ENCODE results near the gene PPA2. TPM values are rescaled to one million over a fixed set of nuclear protein-coding genes. Genes with fewer than 3 reads are reported as not detected.
"Not testable (repeated sequence)": the region's sequence is repeated elsewhere in the genome, so short reads cannot be mapped to it uniquely, and the experiment has no call there.

The PPA2 gene
- total and polyA plus RNA-seq, 2 donors (not counting 1 experiment from before 2014, with no cell fraction given) = 26.9 to 51.5 TPM

DNA sequence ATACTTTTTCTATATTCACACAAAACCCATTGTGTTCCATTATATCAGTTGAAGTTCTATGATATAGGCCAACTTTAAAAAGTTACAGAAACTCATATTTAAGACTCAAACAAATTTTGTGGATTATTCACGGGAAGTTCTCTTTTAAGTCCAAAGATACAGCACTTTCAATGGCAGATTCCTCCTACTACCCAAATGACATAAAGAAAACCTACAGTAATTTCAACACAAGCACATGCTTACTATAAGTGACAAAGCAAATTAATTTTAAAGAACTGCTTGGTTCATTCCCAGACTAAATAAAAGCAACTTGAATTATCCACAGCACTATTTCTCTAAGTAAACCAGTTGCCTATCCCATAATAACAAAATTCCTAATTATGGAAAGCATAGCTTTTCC lies 4.1 kb downstream of the PPA2 start:
- ChIA-PET CTCF (interaction anchor here (0.9 to 4.4 kb wide), 5 partner anchors 10 to 539 kb away, joined by 3 to 79 read pairs (median 5); no protein-coding TSS in a partner anchor), POLR2A (no interaction called here)
- H3K27me3 Mint-ChIP-seq = no peaks in the 10 kb centered on the region
- peaks cover 66% of the 10 kb centered on the region for H3K79me2 ChIP-seq (ENCODE audit: control insufficient read depth, insufficient read depth, low read length)
- H3K27me3 ChIP-seq (replicated peaks in 1 of 4; ENCODE audit: control extremely low read depth in 1 of 4, control insufficient read depth in 3 of 4, insufficient read depth in 4 of 4, low read length in 3 of 4) = peaks cover 0 to 3% (median 0%) of the 10 kb centered on the region in 4 experiments
- H4K20me1 ChIP-seq (ENCODE audit: control insufficient read depth, insufficient read depth, low read length, poor library complexity, severe bottlenecking) = peaks cover 56% of the 10 kb centered on the region
- no peak overlapping the region for H3K9ac ChIP-seq (ENCODE audit: low read length)
- intact Hi-C loops (cut with micrococcal nuclease) = loop anchor here (5.0 kb wide), 1 partner anchor 727 kb away; no protein-coding TSS in a partner anchor
- H3K9me3 Mint-ChIP-seq (ENCODE audit: insufficient read depth) = no peaks in the 10 kb centered on the region
- H3K36me3 ChIP-seq (replicated peaks in 1 of 2; ENCODE audit: control extremely low read depth in 1 of 2, control insufficient read depth in 1 of 2, extremely low read depth in 1 of 2, insufficient read depth in 2 of 2, low read length in 1 of 2) = peaks cover 0 to 19% of the 10 kb centered on the region in 2 experiments
- DNase-seq = no peak
- peaks cover 43% of the 10 kb centered on the region for H3K4me1 Mint-ChIP-seq
- H3K4me1 ChIP-seq (ENCODE audit: control insufficient read depth in 2 of 2, insufficient read depth in 2 of 2, low read length in 2 of 2) = peaks cover 17 to 23% of the 10 kb centered on the region in 2 donors
- TF ChIP-seq EZH2 (IDR thresholded peaks at IDR 0.05; ENCODE audit: borderline replicate concordance, insufficient read depth, low read depth, low read length, poor library complexity, severe bottlenecking) (no peak), CTCF (IDR thresholded peaks at IDR 0.05) (no peak)
- H3K27ac Mint-ChIP-seq = no peak overlapping the region
- no peak overlapping the region for H3K4me3 ChIP-seq (ENCODE audit: control extremely low read depth in 1 of 5, extremely low read depth in 1 of 5, insufficient read depth in 1 of 5, low read depth in 2 of 5, low read length in 4 of 5)
- no peak overlapping the region for H2AFZ ChIP-seq (ENCODE audit: insufficient read depth, low read depth, low read length, poor library complexity, severe bottlenecking)
- H3K9me3 ChIP-seq (ENCODE audit: control extremely low read depth in 1 of 3, control insufficient read depth in 2 of 3, insufficient read depth in 1 of 3, low read length in 2 of 3) = no peaks in the 10 kb centered on the region
- no peak overlapping the region for H3K27ac ChIP-seq (ENCODE audit: low read length in 2 of 2)
- 83% methylated on average over 1 of the region's 1 CpG for WGBS (ENCODE audit: insufficient coverage)
- no peak overlapping the region for H3K4me2 ChIP-seq (replicated peaks; ENCODE audit: low read depth, low read length, poor library complexity, severe bottlenecking)
- no peak for ATAC-seq (ENCODE audit: low read depth)
- H3K4me3 Mint-ChIP-seq = no peak overlapping the region

- peaks cover 48% of the 10 kb centered on the region for H4K20me1 ChIP-seq (ENCODE audit: control insufficient read depth, insufficient read depth, low read length, poor library complexity, severe bottlenecking)
- no peak for DNase-seq
- H3K4me1 ChIP-seq (ENCODE audit: control insufficient read depth in 2 of 2, insufficient read depth in 2 of 2, low read length in 2 of 2) = peaks cover 3 to 4% of the 10 kb centered on the region in 2 donors
- TF ChIP-seq CTCF (IDR thresholded peaks at IDR 0.05) (no peak), EZH2 (IDR thresholded peaks at IDR 0.05; ENCODE audit: borderline replicate concordance, insufficient read depth, low read depth, low read length, poor library complexity, severe bottlenecking) (no peak)
- Mint-ChIP-seq H3K9me3 (ENCODE audit: insufficient read depth) (no peaks in the 10 kb centered on the region), H3K4me1 (peaks cover 30% of the 10 kb centered on the region), H3K4me3 (no peak overlapping the region), H3K27ac (no peak overlapping the region), H3K27me3 (no peaks in the 10 kb centered on the region)
- H3K9ac ChIP-seq (ENCODE audit: low read length) = no peak overlapping the region
- H3K4me3 ChIP-seq (ENCODE audit: control extremely low read depth in 1 of 5, extremely low read depth in 1 of 5, insufficient read depth in 1 of 5, low read depth in 2 of 5, low read length in 4 of 5) = no peak overlapping the region
- peaks cover 0 to 2% (median 0%) of the 10 kb centered on the region in 3 donors for H3K9me3 ChIP-seq (ENCODE audit: control extremely low read depth in 1 of 3, control insufficient read depth in 2 of 3, insufficient read depth in 1 of 3, low read length in 2 of 3)
- no peak overlapping the region for H3K4me2 ChIP-seq (replicated peaks; ENCODE audit: low read depth, low read length, poor library complexity, severe bottlenecking)
- ChIA-PET POLR2A (no interaction called here), CTCF (no interaction called here)
- H3K27me3 ChIP-seq (replicated peaks in 1 of 4; ENCODE audit: control extremely low read depth in 1 of 4, control insufficient read depth in 3 of 4, insufficient read depth in 4 of 4, low read length in 3 of 4) = no peaks in the 10 kb centered on the region
- H3K79me2 ChIP-seq (ENCODE audit: control insufficient read depth, insufficient read depth, low read length) = peaks cover 63% of the 10 kb centered on the region
- intact Hi-C loops (cut with micrococcal nuclease) = no loop called here
- no peak overlapping the region for H3K27ac ChIP-seq (ENCODE audit: low read length in 2 of 2)
- ATAC-seq (ENCODE audit: low read depth) = no peak
- H2AFZ ChIP-seq (ENCODE audit: insufficient read depth, low read depth, low read length, poor library complexity, severe bottlenecking) = no peak overlapping the region
- peaks cover 0 to 25% of the 10 kb centered on the region in 2 experiments for H3K36me3 ChIP-seq (replicated peaks in 1 of 2; ENCODE audit: control extremely low read depth in 1 of 2, control insufficient read depth in 1 of 2, extremely low read depth in 1 of 2, insufficient read depth in 2 of 2, low read length in 1 of 2)
- 98% methylated on average over 6 of the region's 6 CpGs for WGBS (ENCODE audit: insufficient coverage)
These were observed 7.3 kb downstream of the PPA2 start for GRCh38 chr4:105466580-105466979.

DNA sequence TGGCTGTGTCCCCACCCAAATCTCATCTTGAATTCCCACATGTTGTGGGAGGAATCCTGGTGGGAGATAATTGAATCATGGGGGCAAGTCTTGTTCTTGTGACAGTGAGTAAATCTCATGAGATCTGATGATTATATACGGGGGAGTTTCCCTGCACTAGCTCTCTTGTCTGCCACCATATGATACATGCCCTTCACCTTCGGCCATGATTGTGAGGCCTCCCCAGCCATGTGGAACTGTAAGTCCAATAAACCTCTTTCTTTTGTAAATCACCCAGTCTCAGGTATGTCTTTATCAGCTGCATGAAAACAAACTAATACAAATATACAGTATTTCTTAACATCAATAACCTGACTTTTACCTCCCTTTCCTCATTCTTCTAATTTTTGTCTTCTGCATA lies 9.3 kb downstream of the PPA2 start:
- WGBS (ENCODE audit: insufficient coverage) = 86% methylated on average over 1 of the region's 2 CpGs
- H3K27me3 Mint-ChIP-seq; H3K27me3 ChIP-seq (replicated peaks in 1 of 4; ENCODE audit: control extremely low read depth in 1 of 4, control insufficient read depth in 3 of 4, insufficient read depth in 4 of 4, low read length in 3 of 4); intact Hi-C loops (cut with micrococcal nuclease); H3K27ac ChIP-seq (ENCODE audit: low read length in 2 of 2); H3K4me1 ChIP-seq (ENCODE audit: control insufficient read depth in 2 of 2, insufficient read depth in 2 of 2, low read length in 2 of 2); H3K4me3 Mint-ChIP-seq; H3K9me3 Mint-ChIP-seq (ENCODE audit: insufficient read depth); H3K4me2 ChIP-seq (replicated peaks; ENCODE audit: low read depth, low read length, poor library complexity, severe bottlenecking); H3K9me3 ChIP-seq (ENCODE audit: control extremely low read depth in 1 of 3, control insufficient read depth in 2 of 3, insufficient read depth in 1 of 3, low read length in 2 of 3); DNase-seq; H3K9ac ChIP-seq (ENCODE audit: low read length); POLR2A ChIA-PET; H3K27ac Mint-ChIP-seq; ATAC-seq (ENCODE audit: low read depth); H3K4me3 ChIP-seq (ENCODE audit: control extremely low read depth in 1 of 5, extremely low read depth in 1 of 5, insufficient read depth in 1 of 5, low read depth in 2 of 5, low read length in 4 of 5); CTCF ChIA-PET; H2AFZ ChIP-seq (ENCODE audit: insufficient read depth, low read depth, low read length, poor library complexity, severe bottlenecking): not testable (repeated sequence)
- H3K79me2 ChIP-seq (ENCODE audit: control insufficient read depth, insufficient read depth, low read length) = peaks cover 44% of the 10 kb centered on the region
- H3K4me1 Mint-ChIP-seq = peaks cover 22% of the 10 kb centered on the region
- peaks cover 40% of the 10 kb centered on the region for H4K20me1 ChIP-seq (ENCODE audit: control insufficient read depth, insufficient read depth, low read length, poor library complexity, severe bottlenecking)
- H3K36me3 ChIP-seq (replicated peaks in 1 of 2; ENCODE audit: control extremely low read depth in 1 of 2, control insufficient read depth in 1 of 2, extremely low read depth in 1 of 2, insufficient read depth in 2 of 2, low read length in 1 of 2) = peaks cover 0 to 25% of the 10 kb centered on the region in 2 experiments

All from B cell (primary cell).